A549 (cell line): Measurements from ENCODE around the gene ITCH. TPM values are rescaled to one million over a fixed set of nuclear protein-coding genes. Genes with fewer than 3 reads are reported as not detected.

ENCODE experiments used
- ATAC-seq, 2 experiments: fragments of 200-7000 bp in 1 of 2; fragments of >200 bp in 1 of 2; cut with Nextera tagmentation in 1 of 2; cut with Tn5 transposase in 1 of 2; 3 replicates each; pipeline versions ENCODE4 v1.8.0 to v1.9.1; 2018 to 2020; ENCODE audit warnings: mild to moderate bottlenecking in 1 of 2, moderate library complexity in 1 of 2
- CTCF ChIA-PET: fragments of 300-600 bp; sonication (Branson Sonifier 250); formaldehyde crosslinking; extraction: SDS; loops from one replicate; lab custom pipeline; 2021; ENCODE audit warnings: antibody characterized with exemption, inconsistent platforms; lab: Yijun Ruan, JAX
- POLR2A ChIA-PET: fragments of 350-600 bp; formaldehyde crosslinking; extraction: SDS; loops from one replicate; lab custom pipeline; 2021; ENCODE audit warnings: antibody characterized with exemption, inconsistent platforms; lab: Yijun Ruan, JAX
- DNase-seq, 2 experiments: peaks; one replicate each; pipeline versions ENCODE4 v3.0.0 to v3.0.0-alpha.2; 2011 to 2016; ENCODE audit warnings: low read depth in 1 of 2, low spot score in 1 of 2
- FAIRE-seq: peaks from 2 replicates; lab custom pipeline; 2011; peaks lifted over from hg19 to GRCh38; lab: Jason Lieb, UNC
- H3K27ac ChIP-seq, 2 experiments: fragments of >200 bp; sonication (Bioruptor Twin); formaldehyde crosslinking; 3 replicates each; pipeline ENCODE4 v1.5.1; 2016 to 2017
- H3K4me1 ChIP-seq: fragments of >200 bp; sonication (Bioruptor Twin); formaldehyde crosslinking; 3 replicates; pipeline ENCODE4 v1.6.1; 2016
- H3K4me2 ChIP-seq: fragments of >200 bp; sonication (Bioruptor Twin); formaldehyde crosslinking; 3 replicates; pipeline ENCODE4 v1.6.1; 2016
- H3K4me3 ChIP-seq: fragments of >200 bp; sonication (Bioruptor Twin); formaldehyde crosslinking; 3 replicates; pipeline ENCODE4 v1.5.1; 2016
- H3K9me3 ChIP-seq: fragments of >200 bp; sonication (Bioruptor Twin); formaldehyde crosslinking; 3 replicates; pipeline ENCODE4 v1.6.1; 2016
- CBX2 ChIP-seq: fragments of 200-600 bp; sonication (generic); IDR thresholded peaks from 2 replicates; pipeline ENCODE4 v1.6.1; 2016; ENCODE audit warnings: low read depth, mild to moderate bottlenecking, borderline replicate concordance
- CEBPB ChIP-seq, 2 experiments: fragments of >200 bp in 1 of 2; sonication (Bioruptor Twin) in 1 of 2; formaldehyde crosslinking in 1 of 2; IDR thresholded peaks; 2 replicates each; pipeline ENCODE4 v1.6.1; 2012 to 2016
- CHD2 ChIP-seq: fragments of 150-350 bp; IDR thresholded peaks from 2 replicates; pipeline ENCODE4 v1.6.1; 2014; ENCODE audit warnings: low read length; ENCODE audit not compliant: partially characterized antibody
- EHMT2 ChIP-seq: fragments of 200-600 bp; sonication (generic); IDR thresholded peaks from 2 replicates; pipeline ENCODE4 v1.6.1; 2016; ENCODE audit warnings: antibody characterized with exemption, low read depth, mild to moderate bottlenecking, moderate library complexity
- ELK1 ChIP-seq: fragments of 150-350 bp; IDR thresholded peaks from 2 replicates; pipeline ENCODE4 v1.6.1; 2014; ENCODE audit warnings: low read depth, mild to moderate bottlenecking, low read length
- EP300 ChIP-seq, 2 experiments: fragments of >200 bp; sonication (Bioruptor Twin); formaldehyde crosslinking; IDR thresholded peaks; 2 replicates in 1 of 2; 3 replicates in 1 of 2; pipeline ENCODE4 v1.6.1; 2016 to 2017
- GATA3 ChIP-seq: IDR thresholded peaks from 2 replicates; pipeline ENCODE4 v1.6.1; 2012; ENCODE audit warnings: borderline replicate concordance
- HEYL ChIP-seq: fragments of 250-450 bp; sonication (Bioruptor Pico); IDR thresholded peaks from 2 replicates; pipeline ENCODE4 v1.8.0; 2021; ENCODE audit warnings: mild to moderate bottlenecking, moderate library complexity
- HMGXB4 ChIP-seq: fragments of 250-450 bp; sonication (Bioruptor Pico); IDR thresholded peaks from 2 replicates; pipeline ENCODE4 v1.5.0; 2021; ENCODE audit warnings: mild to moderate bottlenecking, moderate library complexity, borderline replicate concordance
- HOXA7 ChIP-seq: fragments of 250-450 bp; sonication (Bioruptor Pico); IDR thresholded peaks from 2 replicates; pipeline ENCODE4 v1.5.0; 2020; ENCODE audit warnings: mild to moderate bottlenecking, moderate library complexity
- JUNB ChIP-seq: fragments of >200 bp; sonication (Bioruptor Twin); formaldehyde crosslinking; IDR thresholded peaks from 2 replicates; pipeline ENCODE4 v1.6.1; 2016
- KDM5A ChIP-seq: fragments of 200-600 bp; sonication (generic); IDR thresholded peaks from 2 replicates; pipeline ENCODE4 v1.6.1; 2016; ENCODE audit warnings: antibody characterized with exemption, mild to moderate bottlenecking
- NFE2L2 ChIP-seq: fragments of 150-350 bp; conservative IDR thresholded peaks from 2 replicates; pipeline ENCODE4 v1.6.1; 2014; ENCODE audit warnings: low read length
- PHF8 ChIP-seq: fragments of 200-600 bp; sonication (generic); IDR thresholded peaks from 2 replicates; pipeline ENCODE4 v1.6.1; 2016; ENCODE audit warnings: low read depth, mild to moderate bottlenecking, antibody characterized with exemption, moderate library complexity, borderline replicate concordance
- POLR2AphosphoS2 ChIP-seq: conservative IDR thresholded peaks from 2 replicates; pipeline ENCODE4 v1.6.1; 2012; ENCODE audit warnings: low read length, improper control_type of control experiment, inconsistent platforms
- RCOR1 ChIP-seq: fragments of 150-350 bp; IDR thresholded peaks from 2 replicates; pipeline ENCODE4 v1.6.1; 2014; ENCODE audit warnings: antibody characterized with exemption, low read length, low read depth
- RNF2 ChIP-seq: fragments of 200-600 bp; sonication (generic); IDR thresholded peaks from 2 replicates; pipeline ENCODE4 v1.6.1; 2016; ENCODE audit warnings: low read depth, mild to moderate bottlenecking, antibody characterized with exemption, moderate library complexity, borderline replicate concordance
- ZNF302 ChIP-seq: fragments of 250-450 bp; sonication (Bioruptor Pico); IDR thresholded peaks from 2 replicates; pipeline ENCODE4 v1.9.0; 2021; ENCODE audit warnings: inconsistent platforms, mild to moderate bottlenecking, moderate library complexity
- WGBS: methylation state at CpG from one replicate; pipeline ENCODE4 v1.1.6; 2017; ENCODE audit errors: missing lambda C conversion rate; 5-methylcytosine and 5-hydroxymethylcytosine counted together
- polyA plus RNA-seq, 4 experiments: library from polyadenylated mRNA; depleted of rRNA in 3 of 4; stranded (reverse); fragments of >200 nt; fragmentation: RNase III in 1 of 4; extraction: RNeasy Plus Mini Kit Qiagen cat#74134 plus additional on column Dnase treatment in 1 of 4; gene quantifications; 2 replicates in 3 of 4; 3 replicates in 1 of 4; pipeline ENCODE4 v1.2.3, GENCODE V29; 2011 to 2017
- TF ChIP-seq, protein P1 (sequence below): fragments of >200 bp; sonication (Bioruptor Twin); formaldehyde crosslinking; IDR thresholded peaks from 3 replicates; pipeline ENCODE4 v1.5.1; 2016
- TF ChIP-seq, protein P2 (sequence below): fragments of 200-600 bp; sonication (generic); IDR thresholded peaks from 2 replicates; pipeline ENCODE4 v1.6.1; 2016; ENCODE audit warnings: antibody characterized with exemption, mild to moderate bottlenecking, moderate library complexity

ITCH gene
- polyA plus RNA-seq, 2 of the 4 experiments (the other 2 are of a cell fraction): 23.9 to 24.4 TPM

- Histone ChIP-seq H3K4me3 (no peak overlapping the region), H3K4me1 (peaks cover 32% of the 10 kb centered on the region), H3K9me3 (no peaks in the 10 kb centered on the region), H3K4me2 (no peak overlapping the region), H3K27ac (no peak overlapping the region)
- DNase-seq (no peak), ATAC-seq (no peak), FAIRE-seq (no peak)
- 85% methylated on average over 3 of the region's 3 CpGs for WGBS
- CTCF ChIA-PET: interaction anchor here (0.8 to 3.6 kb wide), 4 partner anchors 9 to 240 kb away, joined by 3 to 35 read pairs (median 4); no protein-coding TSS in a partner anchor
- TF ChIP-seq HOXA7 (CRISPR knock-in tag) (no peak), ZNF302 (no peak), KDM5A (no peak), HEYL (CRISPR knock-in tag) (no peak), POLR2AphosphoS2 (no peak)
- POLR2A ChIA-PET: no interaction called here
Observed at GRCh38 chr20:34529742-34530141, 166.7 kb downstream of the ITCH start.

- ChIA-PET POLR2A (no interaction called here), CTCF (interaction anchor here (0.8 to 3.6 kb wide), 4 partner anchors 9 to 239 kb away, joined by 3 to 35 read pairs (median 13); no protein-coding TSS in a partner anchor)
- Histone ChIP-seq H3K27ac (no peak overlapping the region), H3K9me3 (no peaks in the 10 kb centered on the region)
- 78% methylated on average over 5 of the region's 5 CpGs for WGBS
- ATAC-seq: no peak
- TF ChIP-seq RNF2 (no peak), HMGXB4 (CRISPR knock-in tag) (no peak), JUNB (no peak), CHD2 (no peak), NFE2L2 (no peak), KDM5A (no peak), ELK1 (no peak), CEBPB (IDR thresholded peaks at IDR 0.05) (no peak), GATA3 (no peak), CBX2 (no peak), PHF8 (no peak), EP300 (IDR thresholded peaks at IDR 0.05) (no peak)
- TF ChIP-seq, protein P1, sequence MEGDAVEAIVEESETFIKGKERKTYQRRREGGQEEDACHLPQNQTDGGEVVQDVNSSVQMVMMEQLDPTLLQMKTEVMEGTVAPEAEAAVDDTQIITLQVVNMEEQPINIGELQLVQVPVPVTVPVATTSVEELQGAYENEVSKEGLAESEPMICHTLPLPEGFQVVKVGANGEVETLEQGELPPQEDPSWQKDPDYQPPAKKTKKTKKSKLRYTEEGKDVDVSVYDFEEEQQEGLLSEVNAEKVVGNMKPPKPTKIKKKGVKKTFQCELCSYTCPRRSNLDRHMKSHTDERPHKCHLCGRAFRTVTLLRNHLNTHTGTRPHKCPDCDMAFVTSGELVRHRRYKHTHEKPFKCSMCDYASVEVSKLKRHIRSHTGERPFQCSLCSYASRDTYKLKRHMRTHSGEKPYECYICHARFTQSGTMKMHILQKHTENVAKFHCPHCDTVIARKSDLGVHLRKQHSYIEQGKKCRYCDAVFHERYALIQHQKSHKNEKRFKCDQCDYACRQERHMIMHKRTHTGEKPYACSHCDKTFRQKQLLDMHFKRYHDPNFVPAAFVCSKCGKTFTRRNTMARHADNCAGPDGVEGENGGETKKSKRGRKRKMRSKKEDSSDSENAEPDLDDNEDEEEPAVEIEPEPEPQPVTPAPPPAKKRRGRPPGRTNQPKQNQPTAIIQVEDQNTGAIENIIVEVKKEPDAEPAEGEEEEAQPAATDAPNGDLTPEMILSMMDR: no peak
- TF ChIP-seq, all 56 proteins: peak for 0
- Histone ChIP-seq H3K4me1 (peaks cover 26% of the 10 kb centered on the region), H3K4me3 (no peak overlapping the region), H3K4me2 (no peak overlapping the region)
- DNase-seq (no peak), FAIRE-seq (no peak)
Observed at GRCh38 chr20:34530342-34530741, 167.3 kb downstream of the ITCH start.

GRCh38 chr20:34531608-34532265 is 168.7 kb downstream of the ITCH start:
- Histone ChIP-seq H3K9me3 (no peaks in the 10 kb centered on the region), H3K4me2 (no peak overlapping the region), H3K4me3 (no peak overlapping the region), H3K4me1 (peaks cover 16% of the 10 kb centered on the region), H3K27ac (no peak overlapping the region)
- DNase-seq (no peak), FAIRE-seq (no peak), ATAC-seq (no peak)
- TF ChIP-seq, protein P2, sequence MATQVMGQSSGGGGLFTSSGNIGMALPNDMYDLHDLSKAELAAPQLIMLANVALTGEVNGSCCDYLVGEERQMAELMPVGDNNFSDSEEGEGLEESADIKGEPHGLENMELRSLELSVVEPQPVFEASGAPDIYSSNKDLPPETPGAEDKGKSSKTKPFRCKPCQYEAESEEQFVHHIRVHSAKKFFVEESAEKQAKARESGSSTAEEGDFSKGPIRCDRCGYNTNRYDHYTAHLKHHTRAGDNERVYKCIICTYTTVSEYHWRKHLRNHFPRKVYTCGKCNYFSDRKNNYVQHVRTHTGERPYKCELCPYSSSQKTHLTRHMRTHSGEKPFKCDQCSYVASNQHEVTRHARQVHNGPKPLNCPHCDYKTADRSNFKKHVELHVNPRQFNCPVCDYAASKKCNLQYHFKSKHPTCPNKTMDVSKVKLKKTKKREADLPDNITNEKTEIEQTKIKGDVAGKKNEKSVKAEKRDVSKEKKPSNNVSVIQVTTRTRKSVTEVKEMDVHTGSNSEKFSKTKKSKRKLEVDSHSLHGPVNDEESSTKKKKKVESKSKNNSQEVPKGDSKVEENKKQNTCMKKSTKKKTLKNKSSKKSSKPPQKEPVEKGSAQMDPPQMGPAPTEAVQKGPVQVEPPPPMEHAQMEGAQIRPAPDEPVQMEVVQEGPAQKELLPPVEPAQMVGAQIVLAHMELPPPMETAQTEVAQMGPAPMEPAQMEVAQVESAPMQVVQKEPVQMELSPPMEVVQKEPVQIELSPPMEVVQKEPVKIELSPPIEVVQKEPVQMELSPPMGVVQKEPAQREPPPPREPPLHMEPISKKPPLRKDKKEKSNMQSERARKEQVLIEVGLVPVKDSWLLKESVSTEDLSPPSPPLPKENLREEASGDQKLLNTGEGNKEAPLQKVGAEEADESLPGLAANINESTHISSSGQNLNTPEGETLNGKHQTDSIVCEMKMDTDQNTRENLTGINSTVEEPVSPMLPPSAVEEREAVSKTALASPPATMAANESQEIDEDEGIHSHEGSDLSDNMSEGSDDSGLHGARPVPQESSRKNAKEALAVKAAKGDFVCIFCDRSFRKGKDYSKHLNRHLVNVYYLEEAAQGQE: no peak
- no peak for TF ChIP-seq EHMT2
- no peak for TF ChIP-seq RCOR1
- POLR2A ChIA-PET: no interaction called here
- 93% methylated on average over 8 of the region's 8 CpGs for WGBS
- CTCF ChIA-PET: interaction anchor here (1.0 to 3.6 kb wide), 5 partner anchors 7 to 220 kb away, joined by 3 to 35 read pairs (median 7); no protein-coding TSS in a partner anchor
